Vein endothelial cell (primary cell): Measurements from ENCODE around the gene CYB5D1. TPM values are rescaled to one million over a fixed set of nuclear protein-coding genes. Genes with fewer than 3 reads are reported as not detected.

ENCODE experiments used
- small RNA-seq: library from RNA; depleted of rRNA; stranded (forward); fragments of <200 nt; gene quantifications from one replicate; pipeline ENCODE3, GENCODE V24; 2012
- total RNA-seq: library from RNA; depleted of rRNA; stranded (reverse); fragments of >200 nt; gene quantifications from 2 replicates; pipeline ENCODE4 v1.2.3, GENCODE V29; 2012

The CYB5D1 gene
- 9.5 and 12.0 TPM in 2 replicates for total RNA-seq

GRCh38 chr17:7857713-7858521, at the start of gene CYB5D1:
Gene CYB5D1, plus strand, starts transcription at chr17:7858003. Its CDS starts 132 bp downstream, at chr17:7858135.

GRCh38 chr17:7833795-7834541, 23.8 kb upstream of the CYB5D1 start, which contains the start of gene KDM6B:
Gene KDM6B, plus strand, starts transcription at chr17:7834217. Its CDS starts 11,338 bp downstream, at chr17:7845555.

GRCh38 chr17:7854851-7855659, 2.7 kb upstream of the CYB5D1 start, which contains the start of gene TMEM88:
Gene TMEM88, plus strand, starts transcription at chr17:7855066. Its CDS starts 9 bp downstream, at chr17:7855075.

GRCh38 chr17:7856811-7857712, 741 bp upstream of the CYB5D1 start, which contains the start of gene NAA38:
Gene NAA38, minus strand, starts transcription at chr17:7857559. Its CDS starts 96 bp downstream, at chr17:7857463.

GRCh38 chr17:7888184-7888920, 30.5 kb downstream of the CYB5D1 start, which contains the start of gene CHD3:
Gene CHD3, plus strand, starts transcription at chr17:7888789. Its CDS starts 212 bp downstream, at chr17:7889001.

Small RNA genes lying within 50 kb of the gene (small RNA-seq; reads per million reads assigned to genes)
- 3.2 reads per million, percentile 88 among the genes with 10 or more reads in this experiment for gene SCARNA21

Other genes with a start within 250 kb of the CYB5D1 start
- gene FXR2, start 243.1 kb upstream of the CYB5D1 start, total RNA-seq = 35.9 and 44.5 TPM in 2 replicates
- 18.3 and 25.2 TPM in 2 replicates for gene SAT2, start 230.2 kb upstream of the CYB5D1 start, total RNA-seq
- 0.19 TPM in 1 of 2 replicates, not detected in the other for gene SHBG, start 227.9 kb upstream of the CYB5D1 start, total RNA-seq
- not detected in 2 replicates for gene ATP1B2, start 207.1 kb upstream of the CYB5D1 start, total RNA-seq
- gene TP53, start 170.5 kb upstream of the CYB5D1 start, total RNA-seq = 144 and 156 TPM in 2 replicates
- 11.8 and 13.5 TPM in 2 replicates for gene WRAP53, start 169.5 kb upstream of the CYB5D1 start, total RNA-seq
- gene EFNB3, start 152.8 kb upstream of the CYB5D1 start, total RNA-seq = 1.1 and 1.6 TPM in 2 replicates
- under 0.01 and 0.10 TPM in 2 replicates for gene DNAH2, start 140.3 kb upstream of the CYB5D1 start, total RNA-seq
- 5.3 and 5.6 TPM in 2 replicates for gene KDM6B, start 23.8 kb upstream of the CYB5D1 start, total RNA-seq
- 26.5 and 43.0 TPM in 2 replicates for gene TMEM88, start 2.9 kb upstream of the CYB5D1 start, total RNA-seq
- 62.8 and 67.9 TPM in 2 replicates for gene NAA38, start 444 bp upstream of the CYB5D1 start, total RNA-seq
- 82.6 and 124 TPM in 2 replicates for gene CHD3, start 30.8 kb downstream of the CYB5D1 start, total RNA-seq
- gene RNF227, start 58.3 kb downstream of the CYB5D1 start, total RNA-seq = 0.76 and 0.98 TPM in 2 replicates
- 0.98 and 1.2 TPM in 2 replicates for gene KCNAB3, start 71.9 kb downstream of the CYB5D1 start, total RNA-seq
- gene TRAPPC1, start 73.9 kb downstream of the CYB5D1 start, total RNA-seq = 46.1 and 49.6 TPM in 2 replicates
- 20.3 and 21.0 TPM in 2 replicates for gene CNTROB, start 74.2 kb downstream of the CYB5D1 start, total RNA-seq
- gene GUCY2D, start 144.6 kb downstream of the CYB5D1 start, total RNA-seq = not detected in 2 replicates
- not detected in 2 replicates for gene ALOX15B, start 181.1 kb downstream of the CYB5D1 start, total RNA-seq
- gene ALOX12B, start 229.7 kb downstream of the CYB5D1 start, total RNA-seq = not detected in 2 replicates